ENCODE data around the gene TBC1D14. TPM values are rescaled to one million over a fixed set of nuclear protein-coding genes. Genes with fewer than 3 reads are reported as not detected.
"Not testable (repeated sequence)": the region's sequence is repeated elsewhere in the genome, so short reads cannot be mapped to it uniquely, and the experiment has no call there.

TBC1D14 gene
- total RNA-seq, 1 experiment from 2014 or later, result 44.3 TPM

DNA sequence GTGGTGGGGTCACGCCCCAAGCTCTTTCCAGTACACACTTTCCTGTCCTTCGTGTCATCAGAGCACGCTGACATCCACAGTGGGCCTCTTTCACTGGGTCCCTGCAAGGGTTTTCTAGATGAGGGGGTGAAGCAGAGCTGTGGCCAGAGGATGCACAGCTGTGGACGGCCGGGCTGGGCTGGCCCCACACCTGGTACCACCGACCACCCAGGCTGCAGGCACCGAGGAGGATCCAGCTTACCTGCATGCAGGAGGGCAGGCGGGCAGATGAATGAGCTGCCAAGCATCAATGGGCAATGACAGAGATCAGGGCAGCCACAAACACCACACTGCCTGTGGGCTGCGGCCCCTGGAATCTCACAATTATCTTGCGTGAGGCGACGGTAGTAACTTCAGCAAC lies 167.7 kb downstream of the TBC1D14 start:
- H3K9me3 ChIP-seq (ENCODE audit: low read depth, low read length, poor library complexity, severe bottlenecking), result no peaks in the 10 kb centered on the region
- TF ChIP-seq CTCF (conservative IDR thresholded peaks at IDR 0.05; ENCODE audit: low read depth, low read length), result no peak
- TF ChIP-seq EZH2 (IDR thresholded peaks at IDR 0.05; ENCODE audit: borderline replicate concordance, low read depth, low read length, poor library complexity, severe bottlenecking), result no peak
- no peaks in the 10 kb centered on the region for H3K27me3 ChIP-seq (replicated peaks; ENCODE audit: insufficient read depth, low read depth, low read length, poor library complexity)
- no peak for DNase-seq (ENCODE audit: low spot score)
- ChIA-PET POLR2A (ENCODE audit: low non-redundant PET) (no interaction called here), CTCF (no interaction called here)
- no peak overlapping the region for H3K27ac ChIP-seq (ENCODE audit: low read depth, low read length, poor library complexity, severe bottlenecking)
- H3K4me3 ChIP-seq (ENCODE audit: low read depth, low read length, poor library complexity, severe bottlenecking), result no peak overlapping the region
- intact Hi-C loops (cut with micrococcal nuclease; ENCODE audit: unreplicated experiment), result loop anchor here (10.0 kb wide), 1 partner anchor 173 kb away; the partner anchor contains the start of gene TBC1D14
- H3K4me1 ChIP-seq (ENCODE audit: insufficient read depth, low read length, poor library complexity, severe bottlenecking), result no peaks in the 10 kb centered on the region
- no peaks in the 10 kb centered on the region for H3K36me3 ChIP-seq (ENCODE audit: insufficient read depth, low read length, poor library complexity, severe bottlenecking)
- no TSS peak for BruUV-seq (replicated peaks)

DNA sequence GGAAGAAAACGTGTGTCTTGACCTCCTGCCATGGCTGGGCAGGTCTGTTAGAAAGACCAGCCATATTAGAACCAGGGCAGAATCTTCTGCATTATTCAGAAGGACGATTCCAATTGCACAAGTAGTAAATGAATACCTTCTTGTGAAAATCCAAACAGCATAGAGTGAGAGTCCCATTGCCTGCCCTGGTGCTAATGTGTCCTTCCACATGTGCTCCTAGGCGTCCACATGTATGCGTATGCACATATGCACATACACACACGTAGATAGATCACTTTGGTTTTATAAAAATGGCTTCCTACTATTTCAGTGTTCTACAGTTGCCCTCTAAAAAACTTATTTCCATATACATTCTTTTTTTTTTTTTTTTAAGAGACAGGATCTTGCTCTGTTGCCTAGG lies 168.4 kb downstream of the TBC1D14 start:
- no TSS peak for BruUV-seq (replicated peaks)
- no peaks in the 10 kb centered on the region for H3K4me1 ChIP-seq (ENCODE audit: insufficient read depth, low read length, poor library complexity, severe bottlenecking)
- CTCF ChIA-PET, result no interaction called here
- POLR2A ChIA-PET (ENCODE audit: low non-redundant PET), result no interaction called here
- H3K27me3 ChIP-seq (replicated peaks; ENCODE audit: insufficient read depth, low read depth, low read length, poor library complexity), result no peaks in the 10 kb centered on the region
- intact Hi-C loops (cut with micrococcal nuclease; ENCODE audit: unreplicated experiment), result loop anchor here (10.0 kb wide), 1 partner anchor 173 kb away; the partner anchor contains the start of gene TBC1D14
- H3K4me3 ChIP-seq (ENCODE audit: low read depth, low read length, poor library complexity, severe bottlenecking), result no peak overlapping the region
- H3K9me3 ChIP-seq (ENCODE audit: low read depth, low read length, poor library complexity, severe bottlenecking), result no peaks in the 10 kb centered on the region
- DNase-seq (ENCODE audit: low spot score), result no peak
- no peak overlapping the region for H3K27ac ChIP-seq (ENCODE audit: low read depth, low read length, poor library complexity, severe bottlenecking)
- H3K36me3 ChIP-seq (ENCODE audit: insufficient read depth, low read length, poor library complexity, severe bottlenecking), result no peaks in the 10 kb centered on the region
- TF ChIP-seq EZH2 (IDR thresholded peaks at IDR 0.05; ENCODE audit: borderline replicate concordance, low read depth, low read length, poor library complexity, severe bottlenecking) (no peak), CTCF (conservative IDR thresholded peaks at IDR 0.05; ENCODE audit: low read depth, low read length) (no peak)

GRCh38 chr4:7079483-7079882 lies 169.9 kb downstream of the TBC1D14 start:
- H3K36me3 ChIP-seq (ENCODE audit: insufficient read depth, low read length, poor library complexity, severe bottlenecking); H3K4me3 ChIP-seq (ENCODE audit: low read depth, low read length, poor library complexity, severe bottlenecking); BruUV-seq (replicated peaks); H3K4me1 ChIP-seq (ENCODE audit: insufficient read depth, low read length, poor library complexity, severe bottlenecking); POLR2A ChIA-PET (ENCODE audit: low non-redundant PET); H3K27ac ChIP-seq (ENCODE audit: low read depth, low read length, poor library complexity, severe bottlenecking); CTCF ChIA-PET; H3K9me3 ChIP-seq (ENCODE audit: low read depth, low read length, poor library complexity, severe bottlenecking); H3K27me3 ChIP-seq (replicated peaks; ENCODE audit: insufficient read depth, low read depth, low read length, poor library complexity); DNase-seq (ENCODE audit: low spot score): not testable (repeated sequence)
- intact Hi-C loops (cut with micrococcal nuclease; ENCODE audit: unreplicated experiment), result loop anchor here (10.0 kb wide), 1 partner anchor 175 kb away; the partner anchor contains the start of gene TBC1D14

DNA sequence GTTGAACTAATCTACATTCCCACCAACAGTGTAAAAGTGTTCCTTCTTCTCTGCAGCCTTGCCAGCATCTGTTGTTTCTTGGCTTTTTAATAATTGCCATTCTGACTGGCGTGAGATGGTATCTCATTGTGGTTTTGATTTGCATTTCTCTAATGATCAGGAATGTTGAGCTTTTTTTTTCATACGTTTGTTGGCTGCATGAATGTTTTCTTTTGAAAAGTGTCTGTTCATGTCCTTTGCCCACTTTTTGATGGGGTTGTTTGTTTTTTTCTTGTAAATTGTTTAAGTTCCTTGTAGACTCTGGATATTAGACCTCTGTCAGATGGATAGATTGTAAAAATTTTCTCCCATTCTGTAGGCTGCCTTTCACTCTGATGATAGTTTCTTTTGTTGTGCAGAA lies 170.3 kb downstream of the TBC1D14 start:
- H3K4me3 ChIP-seq (ENCODE audit: low read depth, low read length, poor library complexity, severe bottlenecking); H3K9me3 ChIP-seq (ENCODE audit: low read depth, low read length, poor library complexity, severe bottlenecking); H3K36me3 ChIP-seq (ENCODE audit: insufficient read depth, low read length, poor library complexity, severe bottlenecking); H3K4me1 ChIP-seq (ENCODE audit: insufficient read depth, low read length, poor library complexity, severe bottlenecking); BruUV-seq (replicated peaks); CTCF ChIA-PET; POLR2A ChIA-PET (ENCODE audit: low non-redundant PET); H3K27ac ChIP-seq (ENCODE audit: low read depth, low read length, poor library complexity, severe bottlenecking); H3K27me3 ChIP-seq (replicated peaks; ENCODE audit: insufficient read depth, low read depth, low read length, poor library complexity); DNase-seq (ENCODE audit: low spot score): not testable (repeated sequence)
- intact Hi-C loops (cut with micrococcal nuclease; ENCODE audit: unreplicated experiment), result loop anchor here (10.0 kb wide), 1 partner anchor 175 kb away; the partner anchor contains the start of gene TBC1D14

Other genes starting within 250 kb of the TBC1D14 start
- 0.45 and 0.98 TPM in 2 replicates for gene S100P, start 215.9 kb upstream of the TBC1D14 start, total RNA-seq (2021)
- gene MRFAP1L1, start 200.0 kb upstream of the TBC1D14 start, total RNA-seq (2021), result 60.8 and 61.0 TPM in 2 replicates
- gene BLOC1S4, start 193.7 kb upstream of the TBC1D14 start, total RNA-seq (2021), result 12.3 and 13.2 TPM in 2 replicates
- gene KIAA0232, start 127.1 kb upstream of the TBC1D14 start, total RNA-seq (2021), result 30.2 and 33.3 TPM in 2 replicates
- gene TADA2B, start 133.5 kb downstream of the TBC1D14 start, total RNA-seq (2021), result 15.2 and 15.4 TPM in 2 replicates
- gene GRPEL1, start 158.2 kb downstream of the TBC1D14 start, total RNA-seq (2021), result 70.1 and 78.2 TPM in 2 replicates